Hepatocyte (in vitro differentiated cells): ENCODE data around the gene PTN. TPM values are rescaled to one million over a fixed set of nuclear protein-coding genes. Genes with fewer than 3 reads are reported as not detected.

Experiments used
- DNase-seq: peaks from one replicate; pipeline ENCODE4 v3.0.0-alpha.2; 2016; ENCODE audit warnings: low spot score
- H2AFZ ChIP-seq: fragments of 200-600 bp; sonication (generic); 2 replicates; pipeline ENCODE4 v1.6.0; 2016; ENCODE audit warnings: antibody characterized with exemption, mild to moderate bottlenecking
- H3K27ac ChIP-seq: fragments of 200-600 bp; sonication (generic); 2 replicates; pipeline ENCODE4 v1.5.1; 2016; ENCODE audit warnings: mild to moderate bottlenecking
- H3K27me3 ChIP-seq: fragments of 200-600 bp; sonication (generic); 2 replicates; pipeline ENCODE4 v1.6.1; 2016
- H3K36me3 ChIP-seq: fragments of 200-600 bp; sonication (generic); replicated peaks from 2 replicates; pipeline ENCODE4 v1.5.1; 2016; ENCODE audit warnings: low read depth; ENCODE audit not compliant: insufficient read depth
- H3K4me1 ChIP-seq: fragments of 200-600 bp; sonication (generic); 2 replicates; pipeline ENCODE4 v1.5.1; 2016; ENCODE audit warnings: mild to moderate bottlenecking, moderate library complexity; ENCODE audit not compliant: insufficient read depth
- H3K4me2 ChIP-seq: fragments of 200-600 bp; sonication (generic); 2 replicates; pipeline ENCODE4 v1.6.0; 2016
- H3K4me3 ChIP-seq: fragments of 200-600 bp; sonication (generic); 2 replicates; pipeline ENCODE4 v1.5.1; 2016; ENCODE audit warnings: mild to moderate bottlenecking
- H3K79me2 ChIP-seq: fragments of 200-600 bp; sonication (generic); 2 replicates; pipeline ENCODE4 v1.6.0; 2017; ENCODE audit warnings: mild to moderate bottlenecking
- H3K9me2 ChIP-seq: fragments of 200-600 bp; sonication (generic); replicated peaks from 2 replicates; pipeline ENCODE4 v1.6.0; 2017; ENCODE audit warnings: mild to moderate bottlenecking; ENCODE audit not compliant: insufficient read depth
- H3K9me3 ChIP-seq: fragments of 200-600 bp; sonication (generic); 2 replicates; pipeline ENCODE4 v1.5.1; 2016; ENCODE audit warnings: low read depth, mild to moderate bottlenecking
- H4K20me1 ChIP-seq: fragments of 200-600 bp; sonication (generic); 2 replicates; pipeline ENCODE4 v1.6.0; 2016; ENCODE audit warnings: mild to moderate bottlenecking; ENCODE audit not compliant: insufficient read depth, poor library complexity, severe bottlenecking
- CTCF ChIP-seq: fragments of 200-600 bp; sonication (generic); IDR thresholded peaks from 2 replicates; pipeline ENCODE4 v1.5.1; 2016; ENCODE audit warnings: antibody characterized with exemption, mild to moderate bottlenecking; ENCODE audit not compliant: poor library complexity
- EZH2 ChIP-seq: fragments of 200-600 bp; sonication (generic); IDR thresholded peaks from 2 replicates; pipeline ENCODE4 v1.6.1; 2016; ENCODE audit warnings: antibody characterized with exemption, mild to moderate bottlenecking, borderline replicate concordance
- EZH2phosphoT487 ChIP-seq: fragments of 200-600 bp; sonication (generic); IDR thresholded peaks from one replicate; pipeline ENCODE4 v1.6.1; 2018; ENCODE audit warnings: antibody characterized with exemption, mild to moderate bottlenecking, low read depth, moderate library complexity; ENCODE audit not compliant: unreplicated experiment, severe bottlenecking
- WGBS: methylation state at CpG from one replicate; pipeline ENCODE4 v1.1.6; 2016; ENCODE audit warnings: low lambda C conversion rate; ENCODE audit errors: missing lambda C conversion rate; 5-methylcytosine and 5-hydroxymethylcytosine counted together
- polyA plus RNA-seq: library from polyadenylated mRNA; unstranded; fragments of >200 nt; fragmentation: Nextera tagmentation; extraction: Ambion mirVana; gene quantifications from 2 replicates; pipeline ENCODE4 v1.2.1, GENCODE V29; 2016
- total RNA-seq: library from RNA; depleted of rRNA; stranded (reverse); fragments of >200 nt; gene quantifications from 2 replicates; pipeline ENCODE4 v1.2.3, GENCODE V29; 2014

The PTN gene
- total and polyA plus RNA-seq, 2 experiments from 2014 or later: 50.8 to 66.9 TPM

- Histone ChIP-seq H3K79me2 (no peaks in the 10 kb centered on the region), H2AFZ (no peak overlapping the region), H3K9me3 (no peaks in the 10 kb centered on the region), H4K20me1 (no peaks in the 10 kb centered on the region), H3K27me3 (no peaks in the 10 kb centered on the region), H3K4me3 (no peak overlapping the region), H3K36me3 (no peaks in the 10 kb centered on the region), H3K4me2 (no peak overlapping the region), H3K9me2 (no peaks in the 10 kb centered on the region), H3K27ac (no peak overlapping the region), H3K4me1 (no peaks in the 10 kb centered on the region)
- TF ChIP-seq EZH2phosphoT487 (no peak), EZH2 (no peak), CTCF (no peak)
- DNase-seq: no peak
- WGBS: 95% methylated on average over 1 of the region's 1 CpG
Measured at GRCh38 chr7:137329411-137329810, 14.1 kb downstream of the PTN start.

- no peaks in the 10 kb centered on the region for H3K79me2 ChIP-seq
Measured at GRCh38 chr7:137328373-137329120, 15.0 kb downstream of the PTN start.

GRCh38 chr7:137325927-137326326 lies 17.6 kb downstream of the PTN start:
- H3K79me2 ChIP-seq: no peaks in the 10 kb centered on the region
- H3K4me3 ChIP-seq: no peak overlapping the region
- H3K4me1 ChIP-seq: no peaks in the 10 kb centered on the region
- no peaks in the 10 kb centered on the region for H3K27me3 ChIP-seq
- H3K9me2 ChIP-seq: no peaks in the 10 kb centered on the region
- WGBS: 59% methylated on average over 2 of the region's 2 CpGs
- peak; percentile 11 for DNase-seq
- H2AFZ ChIP-seq: no peak overlapping the region
- no peaks in the 10 kb centered on the region for H4K20me1 ChIP-seq
- no peak for TF ChIP-seq EZH2
- no peak for TF ChIP-seq CTCF
- no peak for TF ChIP-seq EZH2phosphoT487
- no peaks in the 10 kb centered on the region for H3K9me3 ChIP-seq
- H3K36me3 ChIP-seq: no peaks in the 10 kb centered on the region
- no peak overlapping the region for H3K27ac ChIP-seq
- H3K4me2 ChIP-seq: no peak overlapping the region

More at GRCh38 chr7:137328373-137329120, 15.0 kb downstream of the PTN start:
- no peaks in the 10 kb centered on the region for H3K4me1 ChIP-seq
- no peaks in the 10 kb centered on the region for H4K20me1 ChIP-seq
- no peak overlapping the region for H2AFZ ChIP-seq
- TF ChIP-seq EZH2phosphoT487: no peak
- H3K4me2 ChIP-seq: no peak overlapping the region
- no peaks in the 10 kb centered on the region for H3K9me3 ChIP-seq
- no peaks in the 10 kb centered on the region for H3K36me3 ChIP-seq
- WGBS: 49% methylated on average over 5 of the region's 5 CpGs
- no peaks in the 10 kb centered on the region for H3K9me2 ChIP-seq
- no peaks in the 10 kb centered on the region for H3K27me3 ChIP-seq
- peak overlapping the region; percentile 24 for H3K27ac ChIP-seq
- no peak for DNase-seq
- H3K4me3 ChIP-seq: no peak overlapping the region

- Histone ChIP-seq H3K4me3 (no peak overlapping the region), H3K4me2 (no peak overlapping the region), H3K9me3 (no peaks in the 10 kb centered on the region), H3K36me3 (no peaks in the 10 kb centered on the region), H4K20me1 (no peaks in the 10 kb centered on the region), H2AFZ (no peak overlapping the region), H3K27me3 (no peaks in the 10 kb centered on the region), H3K4me1 (no peaks in the 10 kb centered on the region), H3K27ac (no peak overlapping the region), H3K9me2 (no peaks in the 10 kb centered on the region), H3K79me2 (no peaks in the 10 kb centered on the region)
- no peak for DNase-seq
- no peak for TF ChIP-seq CTCF
- no peak for TF ChIP-seq EZH2
- TF ChIP-seq EZH2phosphoT487: no peak
Measured at GRCh38 chr7:137324796-137325696, 18.5 kb downstream of the PTN start.
